ENCODE results near the gene MACROD2. TPM values are rescaled to one million over a fixed set of nuclear protein-coding genes. Genes with fewer than 3 reads are reported as not detected.

MACROD2 gene
- total RNA-seq, 1 donor from 2014 or later = 2.5 TPM

- peaks cover 3% of the 10 kb centered on the region for H3K9me3 Mint-ChIP-seq (ENCODE audit: unreplicated experiment)
- no peak overlapping the region for H3K27ac Mint-ChIP-seq (ENCODE audit: unreplicated experiment)
- no peaks in the 10 kb centered on the region for H3K4me1 Mint-ChIP-seq (ENCODE audit: unreplicated experiment)
- H3K27me3 Mint-ChIP-seq (ENCODE audit: unreplicated experiment) = no peaks in the 10 kb centered on the region
- TF ChIP-seq CTCF (IDR thresholded peaks at IDR 0.05) = no peak
- DNase-seq (ENCODE audit: extremely low spot score, unreplicated experiment) = no peak
- no peak overlapping the region for H3K4me3 Mint-ChIP-seq (ENCODE audit: unreplicated experiment)
- no peaks in the 10 kb centered on the region for H3K36me3 Mint-ChIP-seq (ENCODE audit: unreplicated experiment)
Observed at GRCh38 chr20:15031546-15032351, 1036.4 kb downstream of the MACROD2 start.

GRCh38 chr20:15032352-15032622 lies 1037.0 kb downstream of the MACROD2 start:
- Mint-ChIP-seq H3K9me3 (ENCODE audit: unreplicated experiment) (peaks cover 3% of the 10 kb centered on the region), H3K4me1 (ENCODE audit: unreplicated experiment) (no peaks in the 10 kb centered on the region), H3K27me3 (ENCODE audit: unreplicated experiment) (no peaks in the 10 kb centered on the region), H3K27ac (ENCODE audit: unreplicated experiment) (no peak overlapping the region), H3K4me3 (ENCODE audit: unreplicated experiment) (no peak overlapping the region), H3K36me3 (ENCODE audit: unreplicated experiment) (no peaks in the 10 kb centered on the region)
- TF ChIP-seq CTCF (IDR thresholded peaks at IDR 0.05) = no peak
- DNase-seq (ENCODE audit: extremely low spot score, unreplicated experiment) = no peak

GRCh38 chr20:15033269-15033668 lies 1038.0 kb downstream of the MACROD2 start:
- DNase-seq (ENCODE audit: extremely low spot score, unreplicated experiment) = no peak
- H3K27me3 Mint-ChIP-seq (ENCODE audit: unreplicated experiment) = no peaks in the 10 kb centered on the region
- no peaks in the 10 kb centered on the region for H3K4me1 Mint-ChIP-seq (ENCODE audit: unreplicated experiment)

GRCh38 chr20:15033891-15034290 lies 1038.6 kb downstream of the MACROD2 start:
- Mint-ChIP-seq H3K9me3 (ENCODE audit: unreplicated experiment) (peaks cover 3% of the 10 kb centered on the region), H3K4me3 (ENCODE audit: unreplicated experiment) (no peak overlapping the region), H3K36me3 (ENCODE audit: unreplicated experiment) (no peaks in the 10 kb centered on the region), H3K27me3 (ENCODE audit: unreplicated experiment) (no peaks in the 10 kb centered on the region), H3K27ac (ENCODE audit: unreplicated experiment) (no peak overlapping the region), H3K4me1 (ENCODE audit: unreplicated experiment) (no peaks in the 10 kb centered on the region)
- no peak for TF ChIP-seq CTCF (IDR thresholded peaks at IDR 0.05)
- no peak for DNase-seq (ENCODE audit: extremely low spot score, unreplicated experiment)

More at GRCh38 chr20:15033269-15033668, 1038.0 kb downstream of the MACROD2 start:
- no peak overlapping the region for H3K27ac Mint-ChIP-seq (ENCODE audit: unreplicated experiment)
- no peak overlapping the region for H3K4me3 Mint-ChIP-seq (ENCODE audit: unreplicated experiment)
- no peak for TF ChIP-seq CTCF (IDR thresholded peaks at IDR 0.05)
- no peaks in the 10 kb centered on the region for H3K36me3 Mint-ChIP-seq (ENCODE audit: unreplicated experiment)
- peaks cover 3% of the 10 kb centered on the region for H3K9me3 Mint-ChIP-seq (ENCODE audit: unreplicated experiment)

- DNase-seq (ENCODE audit: extremely low spot score, unreplicated experiment) = no peak
- no peak for TF ChIP-seq CTCF (IDR thresholded peaks at IDR 0.05)
- H3K36me3 Mint-ChIP-seq (ENCODE audit: unreplicated experiment) = no peaks in the 10 kb centered on the region
- no peak overlapping the region for H3K4me3 Mint-ChIP-seq (ENCODE audit: unreplicated experiment)
- H3K9me3 Mint-ChIP-seq (ENCODE audit: unreplicated experiment) = peaks cover 3% of the 10 kb centered on the region
- H3K27me3 Mint-ChIP-seq (ENCODE audit: unreplicated experiment) = no peaks in the 10 kb centered on the region
- no peak overlapping the region for H3K27ac Mint-ChIP-seq (ENCODE audit: unreplicated experiment)
- no peaks in the 10 kb centered on the region for H3K4me1 Mint-ChIP-seq (ENCODE audit: unreplicated experiment)
Observed at GRCh38 chr20:15036948-15037347, 1041.6 kb downstream of the MACROD2 start.

Measured in osteocyte (in vitro differentiated cells).